ENCODE measurements around the gene COLGALT1.

GRCh38 chr19:17511724-17512573, 43.5 kb upstream of the COLGALT1 start:
- TF ChIP-seq CTCF (IDR thresholded peaks at IDR 0.05): peak in 4 of 5 experiments; percentile 19 to 70 (median 46)
- peak in 1 of 2 donors; percentile 39 for TF ChIP-seq POLR2A (IDR thresholded peaks at IDR 0.05)
- TF ChIP-seq EP300 (IDR thresholded peaks at IDR 0.05): peak in 1 of 2 donors; percentile 83
